PFSK-1 (cell line): ENCODE measurements around the gene KAZN.

ENCODE experiments used
- FOXP2 ChIP-seq: optimal IDR thresholded peaks from 2 replicates; pipeline ENCODE3; 2011; ENCODE audit warnings: borderline replicate concordance, control low read depth, inconsistent platforms; ENCODE audit not compliant: insufficient read depth; ENCODE audit errors: extremely low read length, extremely low read depth
- POLR2AphosphoS5 ChIP-seq: IDR thresholded peaks from 2 replicates; pipeline ENCODE4 v1.6.1; 2012; ENCODE audit warnings: low read depth, mild to moderate bottlenecking, control low read depth, low read length, moderate library complexity
- SIN3A ChIP-seq: IDR thresholded peaks from 2 replicates; pipeline ENCODE4 v1.6.1; 2012; ENCODE audit warnings: mild to moderate bottlenecking, low read length, moderate library complexity, borderline replicate concordance; ENCODE audit not compliant: insufficient read depth
- TAF1 ChIP-seq: IDR thresholded peaks from 2 replicates; pipeline ENCODE4 v1.6.1; 2012; ENCODE audit warnings: low read length, control low read depth, borderline replicate concordance; ENCODE audit not compliant: insufficient read depth
- TF ChIP-seq, protein P1 (sequence below), 2 experiments: IDR thresholded peaks; 2 replicates each; pipeline versions ENCODE4 v1.6.1 to v1.8.0; 2011 to 2012; ENCODE audit warnings: low read depth in 2 of 2, low read length in 2 of 2, control low read depth in 1 of 2, inconsistent platforms in 1 of 2, mild to moderate bottlenecking in 1 of 2, moderate library complexity in 1 of 2; ENCODE audit not compliant: insufficient read depth in 1 of 2

Gene KAZN

DNA sequence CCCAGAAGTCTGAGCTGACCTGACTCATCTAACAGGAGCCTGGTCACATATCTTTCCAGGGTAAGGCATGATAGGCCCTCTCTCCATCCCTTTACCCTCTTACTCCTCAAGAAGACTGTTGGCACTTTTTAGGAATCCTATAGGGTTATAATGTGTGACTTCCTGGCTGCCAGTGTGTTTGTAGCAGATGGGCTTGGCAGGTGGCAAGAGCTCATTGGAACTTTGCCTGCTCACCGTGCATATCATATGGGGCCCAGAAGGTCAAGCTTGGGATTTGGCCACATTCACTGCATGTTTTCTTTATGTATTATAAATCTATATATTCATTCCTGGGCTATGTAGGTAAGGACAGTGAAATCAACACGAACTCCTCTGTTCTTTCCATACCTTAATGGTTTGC, 5.2 kb downstream of the KAZN start:
- TF ChIP-seq FOXP2 (no peak), SIN3A (no peak)
- TF ChIP-seq, protein P1, sequence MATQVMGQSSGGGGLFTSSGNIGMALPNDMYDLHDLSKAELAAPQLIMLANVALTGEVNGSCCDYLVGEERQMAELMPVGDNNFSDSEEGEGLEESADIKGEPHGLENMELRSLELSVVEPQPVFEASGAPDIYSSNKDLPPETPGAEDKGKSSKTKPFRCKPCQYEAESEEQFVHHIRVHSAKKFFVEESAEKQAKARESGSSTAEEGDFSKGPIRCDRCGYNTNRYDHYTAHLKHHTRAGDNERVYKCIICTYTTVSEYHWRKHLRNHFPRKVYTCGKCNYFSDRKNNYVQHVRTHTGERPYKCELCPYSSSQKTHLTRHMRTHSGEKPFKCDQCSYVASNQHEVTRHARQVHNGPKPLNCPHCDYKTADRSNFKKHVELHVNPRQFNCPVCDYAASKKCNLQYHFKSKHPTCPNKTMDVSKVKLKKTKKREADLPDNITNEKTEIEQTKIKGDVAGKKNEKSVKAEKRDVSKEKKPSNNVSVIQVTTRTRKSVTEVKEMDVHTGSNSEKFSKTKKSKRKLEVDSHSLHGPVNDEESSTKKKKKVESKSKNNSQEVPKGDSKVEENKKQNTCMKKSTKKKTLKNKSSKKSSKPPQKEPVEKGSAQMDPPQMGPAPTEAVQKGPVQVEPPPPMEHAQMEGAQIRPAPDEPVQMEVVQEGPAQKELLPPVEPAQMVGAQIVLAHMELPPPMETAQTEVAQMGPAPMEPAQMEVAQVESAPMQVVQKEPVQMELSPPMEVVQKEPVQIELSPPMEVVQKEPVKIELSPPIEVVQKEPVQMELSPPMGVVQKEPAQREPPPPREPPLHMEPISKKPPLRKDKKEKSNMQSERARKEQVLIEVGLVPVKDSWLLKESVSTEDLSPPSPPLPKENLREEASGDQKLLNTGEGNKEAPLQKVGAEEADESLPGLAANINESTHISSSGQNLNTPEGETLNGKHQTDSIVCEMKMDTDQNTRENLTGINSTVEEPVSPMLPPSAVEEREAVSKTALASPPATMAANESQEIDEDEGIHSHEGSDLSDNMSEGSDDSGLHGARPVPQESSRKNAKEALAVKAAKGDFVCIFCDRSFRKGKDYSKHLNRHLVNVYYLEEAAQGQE (IDR thresholded peaks at IDR 0.05; ENCODE audit: insufficient read depth in 1 of 2, low read depth in 2 of 2, low read length in 2 of 2), result no peak

DNA sequence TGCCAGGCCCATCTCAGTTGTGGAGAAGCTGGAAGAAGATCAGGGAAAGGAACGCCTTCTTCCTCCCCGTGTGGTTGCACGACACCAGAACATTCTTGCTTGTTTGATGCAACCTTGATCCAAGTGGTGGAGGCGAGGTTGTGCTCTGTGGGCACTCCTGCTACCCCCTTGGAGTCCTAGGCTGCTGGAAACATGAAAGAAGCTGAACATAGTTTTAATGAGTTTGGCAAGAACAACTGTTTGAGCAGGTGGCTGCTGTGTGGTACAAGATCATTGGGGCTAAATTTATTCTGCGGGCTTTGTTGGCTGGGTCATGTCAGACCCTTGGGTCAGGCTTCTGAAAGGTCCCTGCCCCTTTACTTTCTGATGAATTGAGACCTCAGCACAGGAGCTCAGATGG, 5.9 kb downstream of the KAZN start:
- no peak for TF ChIP-seq TAF1
- TF ChIP-seq, protein P1 (IDR thresholded peaks at IDR 0.05; ENCODE audit: insufficient read depth in 1 of 2, low read depth in 2 of 2, low read length in 2 of 2), result no peak
- TF ChIP-seq POLR2AphosphoS5, result no peak
- TF ChIP-seq SIN3A, result no peak
- TF ChIP-seq FOXP2, result no peak

DNA sequence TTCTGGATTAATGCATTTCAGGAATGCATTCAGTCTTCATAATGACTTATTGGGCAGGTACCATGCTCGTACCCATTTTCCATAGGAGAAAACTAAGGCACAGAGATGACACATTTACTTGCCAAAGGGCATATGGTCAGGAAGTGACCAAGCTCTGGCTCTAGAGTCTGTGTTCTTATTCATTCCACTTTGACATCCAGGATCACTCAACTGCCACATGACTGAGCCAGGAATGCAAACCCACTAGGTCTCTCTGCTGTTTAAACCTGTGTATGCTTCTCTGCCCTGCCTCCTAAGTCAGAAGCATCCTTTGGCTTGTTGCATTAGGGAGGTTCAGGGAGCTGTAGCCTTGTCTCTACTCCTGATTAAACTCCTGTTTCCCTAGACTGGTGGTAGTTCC, 7.5 kb downstream of the KAZN start:
- TF ChIP-seq FOXP2 (no peak), SIN3A (no peak), TAF1 (no peak), POLR2AphosphoS5 (no peak)
- TF ChIP-seq, protein P1 (IDR thresholded peaks at IDR 0.05; ENCODE audit: insufficient read depth in 1 of 2, low read depth in 2 of 2, low read length in 2 of 2), result no peak

DNA sequence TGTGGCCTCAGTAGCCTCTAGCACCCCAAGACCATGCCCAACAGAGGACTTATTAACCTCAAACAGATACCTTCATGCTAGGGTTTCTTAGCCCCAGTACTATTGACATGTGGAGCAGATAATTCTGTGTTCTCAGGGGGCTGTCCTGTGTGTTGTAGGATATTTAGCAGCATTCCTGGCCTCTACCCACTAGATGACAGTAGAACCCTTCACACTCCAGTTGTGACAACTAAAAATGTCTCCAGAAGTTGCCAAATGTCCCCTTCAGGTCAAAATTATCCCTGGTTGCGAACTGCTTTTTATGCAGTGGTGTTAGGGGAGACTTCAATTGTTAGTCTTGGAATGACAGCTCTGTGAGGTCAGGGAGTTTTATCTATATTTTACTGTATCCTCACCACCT, 8.1 kb downstream of the KAZN start:
- TF ChIP-seq TAF1, result no peak
- no peak for TF ChIP-seq FOXP2
- TF ChIP-seq POLR2AphosphoS5, result no peak
- TF ChIP-seq SIN3A, result no peak
- TF ChIP-seq, protein P1 (IDR thresholded peaks at IDR 0.05; ENCODE audit: insufficient read depth in 1 of 2, low read depth in 2 of 2, low read length in 2 of 2), result no peak

DNA sequence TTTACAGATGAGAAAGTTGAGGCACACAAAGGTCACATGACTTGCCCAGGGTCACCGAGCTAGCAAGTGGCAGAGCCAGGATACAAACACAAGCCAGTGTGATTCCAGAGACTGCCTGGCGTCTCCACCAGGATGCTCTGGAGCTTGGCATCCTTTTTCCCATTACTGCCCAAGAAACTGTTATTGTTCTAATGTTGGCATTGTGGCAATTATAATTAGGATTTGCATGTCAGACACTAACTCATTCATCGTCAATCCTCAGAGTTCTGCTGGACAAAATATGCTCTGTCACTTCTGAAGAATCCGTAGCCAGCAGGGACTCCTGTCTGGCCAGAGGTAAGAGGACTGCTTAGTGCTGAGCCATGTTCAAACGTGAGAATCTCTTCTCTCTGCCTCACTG, 8.8 kb downstream of the KAZN start:
- TF ChIP-seq POLR2AphosphoS5, result no peak
- no peak for TF ChIP-seq FOXP2
- no peak for TF ChIP-seq TAF1
- TF ChIP-seq, protein P1 (IDR thresholded peaks at IDR 0.05; ENCODE audit: insufficient read depth in 1 of 2, low read depth in 2 of 2, low read length in 2 of 2), result no peak
- TF ChIP-seq SIN3A, result no peak
